Brain microvascular endothelial cell (primary cell): ENCODE measurements around the gene F5.

Source experiments
- DNase-seq: peaks from one replicate; pipeline ENCODE4 v3.0.0-alpha.2; 2020
- H3K27ac ChIP-seq: fragments of 250-450 bp; sonication (Bioruptor Pico); 2 replicates; pipeline ENCODE4 v1.5.1; 2020; ENCODE audit warnings: mild to moderate bottlenecking, moderate library complexity
- H3K27me3 ChIP-seq: fragments of 250-450 bp; sonication (Bioruptor Pico); replicated peaks from 2 replicates; pipeline ENCODE4 v1.5.1; 2020; ENCODE audit warnings: mild to moderate bottlenecking
- H3K36me3 ChIP-seq: fragments of 250-450 bp; sonication (Bioruptor Pico); replicated peaks from 2 replicates; pipeline ENCODE4 v1.5.1; 2020; ENCODE audit warnings: mild to moderate bottlenecking
- H3K4me3 ChIP-seq: 2 replicates; pipeline ENCODE4 v1.5.1; 2011; ENCODE audit warnings: low read depth, mild to moderate bottlenecking, control low read depth, low read length, moderate library complexity
- in situ Hi-C: cut with HindIII; loops from 2 replicates; pipeline ENCODE4 v1.10.0; 2017; ENCODE audit warnings: low sequenced_read_pairs, low pct_ligation_motif_present
- TF ChIP-seq, protein P1 (sequence below): IDR thresholded peaks from 2 replicates; pipeline ENCODE4 v1.5.1; 2011; ENCODE audit warnings: low read depth, mild to moderate bottlenecking, moderate library complexity, low read length, control low read depth, inconsistent platforms; ENCODE audit errors: missing control alignments

The F5 gene

DNA sequence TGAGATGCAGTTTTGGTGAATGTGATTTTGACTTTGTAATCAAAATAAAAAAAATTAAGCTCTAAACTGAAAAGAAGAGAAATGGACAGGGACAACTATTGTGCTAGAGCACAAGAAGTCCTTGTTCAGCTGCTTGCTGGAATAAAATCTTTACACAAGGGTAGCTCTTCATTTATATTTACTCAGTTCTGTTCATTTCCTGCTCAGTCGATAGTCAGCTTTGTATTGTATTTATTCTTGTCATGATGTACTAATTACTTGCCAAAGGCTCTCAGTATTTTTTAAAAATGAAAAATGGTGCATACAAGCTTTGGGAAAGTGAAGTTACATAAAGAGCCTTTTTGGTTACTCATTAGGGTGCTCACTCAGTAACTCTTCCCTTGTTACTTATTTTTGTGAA, 17.8 kb downstream of the F5 start:
- TF ChIP-seq, protein P1, sequence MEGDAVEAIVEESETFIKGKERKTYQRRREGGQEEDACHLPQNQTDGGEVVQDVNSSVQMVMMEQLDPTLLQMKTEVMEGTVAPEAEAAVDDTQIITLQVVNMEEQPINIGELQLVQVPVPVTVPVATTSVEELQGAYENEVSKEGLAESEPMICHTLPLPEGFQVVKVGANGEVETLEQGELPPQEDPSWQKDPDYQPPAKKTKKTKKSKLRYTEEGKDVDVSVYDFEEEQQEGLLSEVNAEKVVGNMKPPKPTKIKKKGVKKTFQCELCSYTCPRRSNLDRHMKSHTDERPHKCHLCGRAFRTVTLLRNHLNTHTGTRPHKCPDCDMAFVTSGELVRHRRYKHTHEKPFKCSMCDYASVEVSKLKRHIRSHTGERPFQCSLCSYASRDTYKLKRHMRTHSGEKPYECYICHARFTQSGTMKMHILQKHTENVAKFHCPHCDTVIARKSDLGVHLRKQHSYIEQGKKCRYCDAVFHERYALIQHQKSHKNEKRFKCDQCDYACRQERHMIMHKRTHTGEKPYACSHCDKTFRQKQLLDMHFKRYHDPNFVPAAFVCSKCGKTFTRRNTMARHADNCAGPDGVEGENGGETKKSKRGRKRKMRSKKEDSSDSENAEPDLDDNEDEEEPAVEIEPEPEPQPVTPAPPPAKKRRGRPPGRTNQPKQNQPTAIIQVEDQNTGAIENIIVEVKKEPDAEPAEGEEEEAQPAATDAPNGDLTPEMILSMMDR, result no peak

DNA sequence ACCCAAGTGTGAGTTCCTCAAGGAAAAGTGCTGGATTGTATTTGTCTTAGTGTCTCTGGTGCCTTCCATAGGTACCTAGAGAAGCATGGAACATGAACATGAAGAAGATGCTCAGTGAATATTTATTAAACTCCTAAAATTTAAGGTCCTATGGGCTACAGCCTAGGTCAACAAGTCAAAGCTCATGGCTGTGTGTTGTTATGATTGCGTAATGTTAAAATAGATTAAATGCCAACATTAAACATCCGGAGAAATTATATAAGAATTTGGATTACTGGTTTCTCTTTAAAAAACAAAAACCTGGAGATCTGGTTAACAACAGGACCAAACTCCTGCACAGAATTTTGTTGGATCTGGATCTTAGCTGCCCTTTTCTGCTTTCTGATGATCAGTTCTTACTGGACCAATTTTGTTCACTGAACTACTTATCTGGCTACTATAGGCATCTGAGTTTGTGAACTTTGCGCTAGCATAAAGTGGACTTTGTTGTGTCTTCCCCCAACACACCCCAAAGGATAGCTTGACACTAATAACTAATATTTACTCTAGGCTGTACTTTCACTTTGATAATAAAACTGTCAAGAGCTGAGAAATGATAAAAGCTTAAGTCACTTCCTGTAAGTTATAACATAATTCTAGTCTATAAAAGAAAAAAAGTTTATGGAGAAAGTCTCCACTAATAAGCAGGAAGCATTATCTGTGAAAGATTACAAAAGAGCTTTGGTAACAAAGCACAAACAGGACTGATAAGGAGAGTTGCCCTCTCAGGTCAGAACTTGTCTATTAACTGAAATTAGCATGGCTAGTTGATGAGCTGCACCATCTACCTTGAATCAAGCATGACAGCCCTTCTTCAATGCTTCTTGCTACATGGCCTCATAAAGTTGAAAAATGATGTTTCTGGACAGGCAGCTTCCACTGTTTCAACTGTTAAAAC, 20.7 kb downstream of the F5 start:
- TF ChIP-seq, protein P1, result no peak
- H3K27ac ChIP-seq, result no peak overlapping the region
- in situ Hi-C loops, result no loop called here
- H3K36me3 ChIP-seq, result no peaks in the 10 kb centered on the region
- H3K27me3 ChIP-seq, result no peaks in the 10 kb centered on the region
- no peak for DNase-seq
- H3K4me3 ChIP-seq, result no peak overlapping the region

More for the DNA sequence above, 17.8 kb downstream of the F5 start:
- Histone ChIP-seq H3K27ac (no peak overlapping the region), H3K36me3 (no peaks in the 10 kb centered on the region), H3K27me3 (no peaks in the 10 kb centered on the region), H3K4me3 (no peak overlapping the region)
- no peak for DNase-seq
- in situ Hi-C loops, result no loop called here

DNA sequence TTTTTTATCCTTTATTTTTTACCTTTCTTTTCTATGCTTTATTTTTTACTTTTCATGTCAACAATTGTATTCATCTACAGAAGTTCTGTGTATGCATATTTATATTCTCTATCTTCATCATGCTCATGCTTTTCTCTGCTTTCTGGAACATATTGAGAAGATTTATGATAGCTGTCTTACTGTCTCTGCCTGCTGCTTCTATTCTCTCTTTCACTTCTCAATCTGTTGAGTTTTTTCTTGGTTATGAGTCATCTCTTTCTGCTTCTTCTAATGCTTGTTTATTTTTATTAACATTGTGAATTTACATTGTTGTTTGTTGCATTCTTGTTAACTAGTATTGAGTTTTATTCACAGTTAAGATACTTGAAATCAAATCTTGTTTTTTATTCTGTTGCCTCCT, 22.6 kb downstream of the F5 start:
- Histone ChIP-seq H3K27me3 (no peaks in the 10 kb centered on the region), H3K27ac (no peak overlapping the region), H3K4me3 (no peak overlapping the region), H3K36me3 (no peaks in the 10 kb centered on the region)
- in situ Hi-C loops, result no loop called here
- TF ChIP-seq, protein P1, result no peak
- DNase-seq, result no peak

DNA sequence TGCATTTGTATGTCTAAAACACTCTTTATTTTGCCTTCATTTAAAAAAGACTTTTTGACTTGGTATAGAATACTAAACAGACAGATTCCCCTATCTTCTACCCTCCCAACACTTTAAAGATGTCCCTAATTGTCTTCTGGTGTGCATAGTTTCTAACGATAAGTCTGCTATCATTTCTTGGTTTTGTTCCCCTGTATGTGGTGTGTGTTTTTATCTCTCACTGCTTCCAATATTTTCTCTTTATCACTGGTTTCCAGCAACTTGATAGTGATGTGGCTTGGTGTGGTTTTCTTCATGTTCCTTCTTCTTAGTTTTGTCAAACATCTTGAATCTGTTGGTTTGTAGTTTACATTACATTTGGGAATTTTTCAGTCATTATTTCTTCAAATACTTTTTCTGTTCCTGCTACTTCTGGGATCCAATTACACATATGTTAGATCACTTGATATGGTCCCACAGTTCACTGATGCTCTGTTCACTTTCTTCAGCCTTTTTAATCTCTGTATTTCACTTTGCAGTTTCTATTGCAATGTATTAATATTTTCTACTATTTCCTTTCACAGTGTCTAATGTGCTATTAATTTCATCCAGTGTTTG, 23.2 kb downstream of the F5 start:
- Histone ChIP-seq H3K36me3 (no peaks in the 10 kb centered on the region), H3K27me3 (no peaks in the 10 kb centered on the region), H3K4me3 (no peak overlapping the region), H3K27ac (no peak overlapping the region)
- in situ Hi-C loops, result no loop called here
- DNase-seq, result no peak
- TF ChIP-seq, protein P1, result no peak

DNA sequence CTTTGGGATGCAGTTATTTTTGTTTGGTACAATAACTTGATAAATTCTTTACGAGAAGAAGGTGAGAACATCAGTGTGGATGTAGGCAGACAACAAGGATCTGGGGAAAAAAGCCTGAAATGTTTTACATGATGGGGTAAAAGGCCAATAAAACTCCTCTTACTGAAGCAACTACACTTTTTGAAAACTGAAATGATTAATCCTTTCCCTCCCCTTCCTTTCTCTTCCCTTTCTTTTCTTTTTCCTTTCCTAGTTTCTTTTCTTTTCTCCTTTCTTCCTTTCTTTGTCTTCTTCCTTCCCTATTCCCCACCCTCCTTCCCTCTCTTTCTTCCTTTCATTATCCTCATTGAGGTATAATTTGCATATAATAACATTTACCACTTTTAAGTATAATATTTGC, 24.6 kb downstream of the F5 start:
- Histone ChIP-seq H3K36me3 (no peaks in the 10 kb centered on the region), H3K4me3 (no peak overlapping the region), H3K27ac (no peak overlapping the region), H3K27me3 (no peaks in the 10 kb centered on the region)
- DNase-seq, result no peak
- TF ChIP-seq, protein P1, result no peak
- in situ Hi-C loops, result no loop called here
